ENCODE results near the gene SPI1. TPM values are rescaled to one million over a fixed set of nuclear protein-coding genes. Genes with fewer than 3 reads are reported as not detected.
"Not testable (repeated sequence)": the region's sequence is repeated elsewhere in the genome, so short reads cannot be mapped to it uniquely, and the experiment has no call there.

Gene SPI1
- total RNA-seq, 1 donor from 2014 or later, result 8.3 TPM

- intact Hi-C loops (cut with micrococcal nuclease), result no loop called here
- Histone ChIP-seq H3K36me3 (peaks cover 88% of the 10 kb centered on the region), H3K27ac (replicated peaks) (peak overlapping the region; percentile 97), H3K27me3 (ENCODE audit: low read depth) (no peaks in the 10 kb centered on the region), H3K4me1 (peaks cover 88% of the 10 kb centered on the region), H3K4me3 (no peak overlapping the region), H3K9me3 (replicated peaks) (no peaks in the 10 kb centered on the region)
- TF ChIP-seq CTCF (IDR thresholded peaks at IDR 0.05; ENCODE audit: borderline replicate concordance), result no peak
- no peak for DNase-seq
Observed at GRCh38 chr11:47337229-47337924, 41.0 kb downstream of the SPI1 start.

GRCh38 chr11:47336595-47336994, 41.8 kb downstream of the SPI1 start:
- no peaks in the 10 kb centered on the region for H3K27me3 ChIP-seq (ENCODE audit: low read depth)
- H3K4me1 ChIP-seq, result peaks cover 88% of the 10 kb centered on the region
- no peak for DNase-seq
- TF ChIP-seq CTCF (IDR thresholded peaks at IDR 0.05; ENCODE audit: borderline replicate concordance), result no peak
- H3K36me3 ChIP-seq, result peaks cover 89% of the 10 kb centered on the region
- intact Hi-C loops (cut with micrococcal nuclease), result no loop called here
- H3K9me3 ChIP-seq (replicated peaks), result no peaks in the 10 kb centered on the region
- peak overlapping the region; percentile 97 for H3K27ac ChIP-seq (replicated peaks)
- no peak overlapping the region for H3K4me3 ChIP-seq

- intact Hi-C loops (cut with micrococcal nuclease), result no loop called here
- Histone ChIP-seq H3K27ac (replicated peaks) (peak overlapping the region; percentile 97), H3K36me3 (peaks cover 88% of the 10 kb centered on the region), H3K27me3 (ENCODE audit: low read depth) (no peaks in the 10 kb centered on the region), H3K4me1 (peaks cover 88% of the 10 kb centered on the region), H3K4me3 (no peak overlapping the region), H3K9me3 (replicated peaks) (no peaks in the 10 kb centered on the region)
- no peak for TF ChIP-seq CTCF (IDR thresholded peaks at IDR 0.05; ENCODE audit: borderline replicate concordance)
- DNase-seq, result no peak
Observed at GRCh38 chr11:47335733-47336132, 42.6 kb downstream of the SPI1 start.

GRCh38 chr11:47334699-47335411, 43.5 kb downstream of the SPI1 start:
- H3K27me3 ChIP-seq (ENCODE audit: low read depth); H3K9me3 ChIP-seq (replicated peaks); intact Hi-C loops (cut with micrococcal nuclease); H3K4me3 ChIP-seq; DNase-seq: not testable (repeated sequence)
- Histone ChIP-seq H3K36me3 (peaks cover 88% of the 10 kb centered on the region), H3K27ac (replicated peaks) (peak overlapping the region; percentile 97), H3K4me1 (peaks cover 88% of the 10 kb centered on the region)

- Histone ChIP-seq H3K9me3 (replicated peaks) (no peaks in the 10 kb centered on the region), H3K27ac (replicated peaks) (peak overlapping the region; percentile 97), H3K4me1 (peaks cover 88% of the 10 kb centered on the region), H3K4me3 (no peak overlapping the region), H3K27me3 (ENCODE audit: low read depth) (no peaks in the 10 kb centered on the region), H3K36me3 (peaks cover 88% of the 10 kb centered on the region)
- DNase-seq, result no peak
- no peak for TF ChIP-seq CTCF (IDR thresholded peaks at IDR 0.05; ENCODE audit: borderline replicate concordance)
- intact Hi-C loops (cut with micrococcal nuclease), result no loop called here
Observed at GRCh38 chr11:47333886-47334443, 44.4 kb downstream of the SPI1 start.

- H3K4me3 ChIP-seq, result no peak overlapping the region
- H3K9me3 ChIP-seq (replicated peaks), result no peaks in the 10 kb centered on the region
- peaks cover 90% of the 10 kb centered on the region for H3K36me3 ChIP-seq
- no peak for TF ChIP-seq CTCF (IDR thresholded peaks at IDR 0.05; ENCODE audit: borderline replicate concordance)
- no peak for DNase-seq
- peaks cover 88% of the 10 kb centered on the region for H3K4me1 ChIP-seq
- no peaks in the 10 kb centered on the region for H3K27me3 ChIP-seq (ENCODE audit: low read depth)
- intact Hi-C loops (cut with micrococcal nuclease), result no loop called here
- H3K27ac ChIP-seq (replicated peaks), result peak overlapping the region; percentile 97
Observed at GRCh38 chr11:47333526-47333845, 44.9 kb downstream of the SPI1 start.

All from left ventricle myocardium inferior (tissue), 1 donor.